ENCODE results near the gene DCTN1.

Gene DCTN1

DNA sequence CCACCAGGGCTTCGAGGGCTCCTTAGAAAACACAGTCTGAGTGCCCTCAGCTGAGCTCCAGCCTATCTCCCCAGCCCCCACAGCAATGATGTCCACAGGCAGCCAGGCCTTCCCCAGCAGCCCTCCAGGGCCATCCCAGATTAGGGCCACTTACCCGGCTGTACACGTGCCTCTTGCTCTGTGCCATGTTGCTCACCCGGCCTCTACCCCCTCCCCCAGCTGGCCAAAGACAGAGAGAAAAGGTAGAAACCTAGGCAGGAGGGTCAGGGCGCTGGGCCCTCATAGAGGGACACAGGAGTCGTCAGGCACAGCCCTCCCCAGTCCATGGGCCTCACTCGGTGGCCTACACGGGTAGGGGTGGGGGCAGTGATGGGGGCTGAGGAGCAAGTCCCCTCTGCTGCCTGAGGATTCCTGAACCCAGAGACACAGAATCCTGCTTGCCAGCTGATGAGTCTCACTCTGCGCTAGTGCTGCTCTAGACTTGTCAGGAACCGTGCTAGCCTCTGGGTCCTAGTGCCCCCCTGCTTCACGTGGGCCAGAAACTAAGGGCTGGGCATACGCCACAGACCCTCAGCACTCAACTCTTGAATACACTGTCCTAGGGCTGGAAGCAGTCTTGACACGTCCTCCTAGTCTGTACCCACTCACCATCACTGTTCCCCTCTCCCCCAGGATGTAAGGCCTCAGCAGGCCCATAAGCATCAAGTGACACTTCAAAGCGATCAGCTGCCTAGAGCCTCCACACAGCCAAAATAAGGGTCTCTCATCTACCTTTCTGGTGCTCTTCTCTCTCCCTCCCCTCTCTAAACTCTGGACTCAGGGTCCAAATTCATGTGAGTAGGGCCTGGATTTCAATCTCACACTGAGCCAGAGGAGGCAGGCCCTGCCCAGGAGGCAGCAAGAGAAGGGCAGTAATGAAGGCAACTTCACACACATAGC is at the start of gene DCTN1:
Gene DCTN1 (minus strand): TSS at position 461 of the 939 bp plus-strand sequence. CDS start 274 bp downstream, at position 187.
- DNase-seq (ENCODE audit: low read depth): no peak
- H3K4me3 ChIP-seq (ENCODE audit: low read depth, low read length): peak within 1 kb of the TSS; percentile 33
- TF ChIP-seq, protein P1, sequence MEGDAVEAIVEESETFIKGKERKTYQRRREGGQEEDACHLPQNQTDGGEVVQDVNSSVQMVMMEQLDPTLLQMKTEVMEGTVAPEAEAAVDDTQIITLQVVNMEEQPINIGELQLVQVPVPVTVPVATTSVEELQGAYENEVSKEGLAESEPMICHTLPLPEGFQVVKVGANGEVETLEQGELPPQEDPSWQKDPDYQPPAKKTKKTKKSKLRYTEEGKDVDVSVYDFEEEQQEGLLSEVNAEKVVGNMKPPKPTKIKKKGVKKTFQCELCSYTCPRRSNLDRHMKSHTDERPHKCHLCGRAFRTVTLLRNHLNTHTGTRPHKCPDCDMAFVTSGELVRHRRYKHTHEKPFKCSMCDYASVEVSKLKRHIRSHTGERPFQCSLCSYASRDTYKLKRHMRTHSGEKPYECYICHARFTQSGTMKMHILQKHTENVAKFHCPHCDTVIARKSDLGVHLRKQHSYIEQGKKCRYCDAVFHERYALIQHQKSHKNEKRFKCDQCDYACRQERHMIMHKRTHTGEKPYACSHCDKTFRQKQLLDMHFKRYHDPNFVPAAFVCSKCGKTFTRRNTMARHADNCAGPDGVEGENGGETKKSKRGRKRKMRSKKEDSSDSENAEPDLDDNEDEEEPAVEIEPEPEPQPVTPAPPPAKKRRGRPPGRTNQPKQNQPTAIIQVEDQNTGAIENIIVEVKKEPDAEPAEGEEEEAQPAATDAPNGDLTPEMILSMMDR (IDR thresholded peaks at IDR 0.05; ENCODE audit: control insufficient read depth, extremely low read depth, insufficient read depth): no peak

DNA sequence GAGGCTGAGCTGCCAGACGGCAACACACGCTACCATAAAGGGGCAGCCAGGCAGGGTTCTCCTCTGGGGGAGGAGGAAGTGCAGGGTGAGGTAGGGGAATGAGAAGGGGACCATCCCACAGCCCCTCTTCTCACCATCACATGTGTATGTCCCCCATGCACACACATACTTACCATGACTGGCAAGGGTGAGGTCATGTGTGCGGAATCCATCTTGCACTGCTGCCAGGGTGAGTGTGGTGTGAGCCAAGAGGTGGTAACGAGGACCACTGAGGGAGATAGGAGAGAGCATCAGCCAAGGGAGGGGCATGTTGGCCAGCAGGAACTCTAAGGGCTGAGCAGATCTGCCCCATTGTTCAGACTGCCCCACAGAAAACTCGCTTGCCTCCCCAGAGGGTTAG is 48.6 kb upstream of the DCTN1 start:
- DNase-seq (ENCODE audit: low read depth): no peak
- TF ChIP-seq, protein P1 (IDR thresholded peaks at IDR 0.05; ENCODE audit: control insufficient read depth, extremely low read depth, insufficient read depth): no peak
- H3K4me3 ChIP-seq (ENCODE audit: low read depth, low read length): no peak overlapping the region

DNA sequence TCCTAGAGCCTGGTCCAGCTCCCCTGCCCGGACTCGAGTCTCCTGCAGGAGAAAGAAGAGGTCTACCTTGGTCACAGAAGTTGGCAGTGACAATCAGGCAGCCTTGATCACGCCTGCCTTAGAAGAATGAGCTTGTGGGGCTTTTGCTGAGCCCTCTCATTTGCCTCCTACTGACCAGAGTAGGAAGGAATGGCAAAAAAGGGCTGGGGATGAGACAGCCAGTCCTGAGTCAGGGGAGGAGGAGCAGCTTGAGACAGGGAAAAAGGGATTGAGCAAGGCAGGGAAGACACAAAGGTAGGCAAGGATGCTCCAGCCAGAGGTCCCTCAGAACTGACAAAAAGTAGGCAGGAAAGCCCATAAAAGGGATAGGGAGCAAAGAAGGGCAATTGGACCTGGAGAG is 47.4 kb upstream of the DCTN1 start:
- DNase-seq (ENCODE audit: low read depth): no peak
- TF ChIP-seq, protein P1 (IDR thresholded peaks at IDR 0.05; ENCODE audit: control insufficient read depth, extremely low read depth, insufficient read depth): no peak
- H3K4me3 ChIP-seq (ENCODE audit: low read depth, low read length): no peak overlapping the region

DNA sequence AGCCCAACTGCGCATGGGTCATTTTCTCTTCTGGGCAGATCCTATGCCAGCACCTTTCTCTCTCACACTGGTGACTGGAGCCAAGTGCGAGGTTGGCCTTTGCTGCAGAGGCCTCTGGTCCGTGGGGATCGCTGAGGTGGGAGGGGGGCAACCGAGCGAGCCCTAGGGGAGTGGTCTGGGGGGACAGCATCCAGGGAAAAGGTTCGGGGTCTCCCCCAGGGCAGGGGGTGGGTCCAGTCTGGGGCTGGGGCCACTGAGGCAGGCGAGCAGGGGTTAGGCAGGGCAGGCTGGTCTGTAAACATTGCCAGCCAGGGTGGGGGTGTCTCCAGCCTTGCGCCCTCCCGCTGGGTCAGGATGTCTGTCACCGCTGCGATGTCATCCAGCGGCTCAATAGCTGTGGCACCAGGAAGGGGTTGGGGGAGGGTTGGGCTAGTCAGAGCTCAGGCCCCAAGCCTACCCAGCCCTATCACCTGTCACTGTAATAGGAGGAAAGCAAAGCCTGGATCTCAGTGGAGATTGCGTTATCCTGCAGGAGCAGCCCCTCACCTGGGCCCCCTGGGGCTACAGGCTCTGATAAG is 46.2 kb upstream of the DCTN1 start:
- TF ChIP-seq, protein P1 (IDR thresholded peaks at IDR 0.05; ENCODE audit: control insufficient read depth, extremely low read depth, insufficient read depth): no peak
- no peak for DNase-seq (ENCODE audit: low read depth)
- no peak overlapping the region for H3K4me3 ChIP-seq (ENCODE audit: low read depth, low read length)

DNA sequence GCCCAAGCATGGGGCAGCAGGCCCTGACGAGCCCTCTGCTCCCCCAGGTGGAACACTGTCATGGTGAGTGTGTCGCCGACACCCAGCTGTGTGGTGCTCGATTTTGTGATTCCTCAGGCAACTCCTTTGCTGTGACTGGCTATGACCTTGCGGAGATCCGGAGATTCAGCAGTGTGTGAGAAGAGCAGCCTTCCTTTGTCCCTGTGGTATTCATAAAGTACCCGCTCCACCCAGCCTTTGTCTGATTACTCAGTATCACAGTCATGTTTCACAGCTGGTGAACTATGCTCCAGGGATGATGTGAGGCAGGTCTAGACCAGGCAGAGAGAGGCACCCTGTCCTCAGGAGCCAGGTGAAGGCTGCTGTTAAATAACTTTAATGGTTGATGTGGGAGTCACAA is 45.4 kb upstream of the DCTN1 start:
- DNase-seq (ENCODE audit: low read depth): no peak
- no peak overlapping the region for H3K4me3 ChIP-seq (ENCODE audit: low read depth, low read length)
- TF ChIP-seq, protein P1 (IDR thresholded peaks at IDR 0.05; ENCODE audit: control insufficient read depth, extremely low read depth, insufficient read depth): no peak

DNA sequence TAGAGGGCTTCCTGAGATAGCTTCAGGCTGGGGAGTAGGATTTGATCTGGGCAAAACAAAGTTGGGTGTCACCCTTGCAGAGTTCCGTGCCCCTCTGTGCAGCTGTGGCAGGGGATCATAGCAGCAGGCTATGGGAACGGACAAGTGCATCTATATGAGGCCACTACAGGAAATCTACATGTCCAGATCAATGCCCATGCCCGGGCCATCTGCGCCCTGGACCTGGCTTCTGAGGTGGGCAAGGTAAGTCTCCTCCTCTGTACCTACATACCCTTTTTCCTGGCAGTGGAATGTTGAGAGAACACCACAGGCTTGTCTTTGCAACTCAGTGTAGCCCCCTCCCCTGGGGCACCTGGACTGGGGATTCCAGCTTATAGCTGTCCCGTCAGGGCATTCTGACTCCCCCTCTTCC is 44.9 kb upstream of the DCTN1 start:
- TF ChIP-seq, protein P1 (IDR thresholded peaks at IDR 0.05; ENCODE audit: control insufficient read depth, extremely low read depth, insufficient read depth): no peak
- H3K4me3 ChIP-seq (ENCODE audit: low read depth, low read length): no peak overlapping the region
- no peak for DNase-seq (ENCODE audit: low read depth)

Data from LNCaP clone FGC (cell line).